HepG2 (cell line): ENCODE measurements around the gene CKB. TPM values are rescaled to one million over a fixed set of nuclear protein-coding genes. Genes with fewer than 3 reads are reported as not detected.

Experiments used
- ADNP ChIP-seq: sonication (generic); formaldehyde crosslinking; IDR thresholded peaks from 2 replicates; pipeline ENCODE4 v1.4.0; 2020; ENCODE audit warnings: missing genetic modification reagents
- ARNTL ChIP-seq: sonication (generic); formaldehyde crosslinking; IDR thresholded peaks from 2 replicates; pipeline ENCODE4 v1.4.0; 2020; ENCODE audit warnings: mild to moderate bottlenecking, missing genetic modification reagents
- ASH2L ChIP-seq: fragments of 300-600, 200-600 bp; sonication (generic); IDR thresholded peaks from 2 replicates; pipeline ENCODE4 v1.7.0; 2017; ENCODE audit warnings: low read depth, mild to moderate bottlenecking, moderate library complexity, mixed read lengths, low read length; ENCODE audit not compliant: insufficient read length
- BHLHE40 ChIP-seq: IDR thresholded peaks from 2 replicates; pipeline ENCODE4 v1.6.1; 2011; ENCODE audit warnings: low read length, improper control_type of control experiment
- ELF1 ChIP-seq: sonication (generic); formaldehyde crosslinking; IDR thresholded peaks from 2 replicates; pipeline ENCODE4 v1.4.0; 2020; ENCODE audit warnings: missing genetic modification reagents
- FOXK1 ChIP-seq: sonication (generic); formaldehyde crosslinking; IDR thresholded peaks from 2 replicates; pipeline ENCODE4 v1.4.0; 2020; ENCODE audit warnings: low read depth, missing genetic modification reagents, borderline replicate concordance
- HDAC2 ChIP-seq: sonication (generic); formaldehyde crosslinking; IDR thresholded peaks from 2 replicates; pipeline ENCODE4 v1.4.0; 2020; ENCODE audit warnings: missing genetic modification reagents
- HIVEP1 ChIP-seq: sonication (generic); formaldehyde crosslinking; IDR thresholded peaks from 2 replicates; pipeline ENCODE4 v1.4.0; 2020; ENCODE audit warnings: mild to moderate bottlenecking, missing genetic modification reagents
- MLLT10 ChIP-seq: sonication (generic); formaldehyde crosslinking; IDR thresholded peaks from 2 replicates; pipeline ENCODE4 v1.4.0; 2020; ENCODE audit warnings: missing genetic modification reagents
- SRF ChIP-seq: IDR thresholded peaks from 2 replicates; pipeline ENCODE4 v1.6.1; 2011; ENCODE audit warnings: mild to moderate bottlenecking, low read depth, low read length, moderate library complexity
- TEAD2 ChIP-seq: sonication (generic); formaldehyde crosslinking; IDR thresholded peaks from 2 replicates; pipeline ENCODE4 v1.9.0; 2021; ENCODE audit warnings: missing genetic modification reagents
- ZBTB20 ChIP-seq: sonication (generic); formaldehyde crosslinking; IDR thresholded peaks from 2 replicates; pipeline ENCODE4 v1.8.1; 2023; ENCODE audit warnings: missing genetic modification reagents, low read depth, mild to moderate bottlenecking, borderline replicate concordance
- ZNF441 ChIP-seq: sonication (generic); formaldehyde crosslinking; IDR thresholded peaks from 2 replicates; pipeline ENCODE4 v1.7.0; 2021; ENCODE audit warnings: missing genetic modification reagents, borderline replicate concordance
- ZNF567 ChIP-seq: sonication (generic); formaldehyde crosslinking; IDR thresholded peaks from 2 replicates; pipeline ENCODE4 v1.8.1; 2023; ENCODE audit warnings: mild to moderate bottlenecking, missing genetic modification reagents, borderline replicate concordance
- ZNF572 ChIP-seq: sonication (generic); formaldehyde crosslinking; IDR thresholded peaks from 2 replicates; pipeline ENCODE4 v1.5.1; 2020; ENCODE audit warnings: mild to moderate bottlenecking, missing genetic modification reagents
- ZNF615 ChIP-seq: sonication (generic); formaldehyde crosslinking; IDR thresholded peaks from 2 replicates; pipeline ENCODE4 v1.5.0; 2020; ENCODE audit warnings: mild to moderate bottlenecking, missing genetic modification reagents, borderline replicate concordance
- ZNF768 ChIP-seq: sonication (generic); formaldehyde crosslinking; IDR thresholded peaks from 2 replicates; pipeline ENCODE4 v1.4.0; 2020; ENCODE audit warnings: missing genetic modification reagents
- ZNF891 ChIP-seq: sonication (generic); formaldehyde crosslinking; IDR thresholded peaks from 2 replicates; pipeline ENCODE4 v1.5.0; 2020; ENCODE audit warnings: mild to moderate bottlenecking, missing genetic modification reagents
- polyA plus RNA-seq, 8 experiments: library from polyadenylated mRNA; depleted of rRNA in 3 of 8; stranded (reverse) in 7 of 8; unstranded in 1 of 8; fragments of >200 nt; fragmentation: Illumina TruSeq in 4 of 8; extraction: Trizol in 4 of 8; gene quantifications; 2 replicates each; pipeline versions ENCODE4 v1.2.1 to v1.2.3, GENCODE V29; 2011 to 2016; ENCODE audit warnings: low read depth in 4 of 8, missing spikeins in 1 of 8, mixed read lengths in 1 of 8; ENCODE audit not compliant: insufficient read depth in 1 of 8
- total RNA-seq, 5 experiments: library from RNA; depleted of rRNA; stranded (reverse); fragments of >200 nt; fragmentation: Illumina TruSeq; extraction: Trizol; gene quantifications; 2 replicates each; pipeline ENCODE4 v1.2.3, GENCODE V29; 2016; ENCODE audit warnings: low read depth in 1 of 5
- TF ChIP-seq, protein P1 (sequence below): sonication (generic); formaldehyde crosslinking; IDR thresholded peaks from 2 replicates; pipeline ENCODE4 v1.5.1; 2020; ENCODE audit warnings: missing genetic modification reagents, mild to moderate bottlenecking, borderline replicate concordance
- TF ChIP-seq, protein P2 (sequence below): IDR thresholded peaks from 2 replicates; pipeline ENCODE4 v1.6.1; 2016; ENCODE audit warnings: missing genetic modification reagents, missing compliant biosample characterization
- TF ChIP-seq, protein P3 (sequence below): sonication (generic); formaldehyde crosslinking; IDR thresholded peaks from 2 replicates; pipeline ENCODE4 v1.4.0; 2020; ENCODE audit warnings: missing genetic modification reagents, borderline replicate concordance
- TF ChIP-seq, protein P4 (sequence below): sonication (generic); formaldehyde crosslinking; IDR thresholded peaks from 2 replicates; pipeline ENCODE4 v1.9.0; 2021; ENCODE audit warnings: missing genetic modification reagents, borderline replicate concordance

Gene CKB
- total and polyA plus RNA-seq, 2 of the 13 experiments (the other 11 are each of a cell fraction or from before 2014, with no cell fraction given) = 82.3 to 217 TPM

DNA sequence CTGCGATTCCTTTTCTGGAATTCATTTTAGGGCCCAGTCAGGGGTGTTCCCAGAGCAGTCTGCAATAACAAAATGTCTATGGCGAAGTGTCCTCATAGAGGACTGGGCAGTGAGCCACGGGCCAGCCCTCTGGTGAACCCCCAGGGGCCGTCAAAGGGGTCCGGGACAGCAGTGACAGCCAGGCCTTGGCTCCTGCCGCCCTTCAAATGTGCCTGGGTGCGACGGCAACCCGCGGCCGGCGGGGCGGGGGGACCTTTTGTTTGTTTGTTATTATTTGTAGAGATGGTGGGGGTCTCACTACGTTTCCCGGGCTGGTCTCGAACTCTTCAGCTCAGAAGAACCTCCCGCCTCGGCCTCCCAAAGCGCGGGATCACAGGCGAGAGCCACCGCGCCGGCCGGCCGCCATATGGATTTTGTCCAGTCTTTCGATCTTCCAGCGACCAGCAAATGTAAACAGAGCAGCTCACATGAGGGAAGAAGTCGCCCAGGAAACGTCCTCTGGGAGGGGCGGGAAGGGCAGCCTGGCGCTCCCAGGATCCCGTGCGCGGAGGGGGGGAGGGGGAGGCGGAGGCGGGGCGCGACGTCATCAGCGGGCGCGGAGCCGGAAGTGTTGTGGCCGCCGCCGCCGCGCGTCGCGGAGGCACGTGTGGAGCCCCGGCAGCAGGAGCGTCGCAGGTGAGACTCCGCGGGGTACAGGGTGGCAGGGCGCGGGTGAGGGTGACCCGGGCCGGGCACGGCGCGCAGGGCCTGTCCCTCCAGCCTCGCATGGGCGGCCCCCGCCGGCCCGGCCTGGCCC, 6.2 kb upstream of the CKB start, which contains the start of gene TRMT61A (continued):
- TF ChIP-seq, protein P1, sequence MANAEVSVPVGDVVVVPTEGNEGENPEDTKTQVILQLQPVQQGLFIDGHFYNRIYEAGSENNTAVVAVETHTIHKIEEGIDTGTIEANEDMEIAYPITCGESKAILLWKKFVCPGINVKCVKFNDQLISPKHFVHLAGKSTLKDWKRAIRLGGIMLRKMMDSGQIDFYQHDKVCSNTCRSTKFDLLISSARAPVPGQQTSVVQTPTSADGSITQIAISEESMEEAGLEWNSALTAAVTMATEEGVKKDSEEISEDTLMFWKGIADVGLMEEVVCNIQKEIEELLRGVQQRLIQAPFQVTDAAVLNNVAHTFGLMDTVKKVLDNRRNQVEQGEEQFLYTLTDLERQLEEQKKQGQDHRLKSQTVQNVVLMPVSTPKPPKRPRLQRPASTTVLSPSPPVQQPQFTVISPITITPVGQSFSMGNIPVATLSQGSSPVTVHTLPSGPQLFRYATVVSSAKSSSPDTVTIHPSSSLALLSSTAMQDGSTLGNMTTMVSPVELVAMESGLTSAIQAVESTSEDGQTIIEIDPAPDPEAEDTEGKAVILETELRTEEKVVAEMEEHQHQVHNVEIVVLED = peak; percentile 51
- no peak; the same call in 1 of the 2 replicates for TF ChIP-seq ZNF567
- TF ChIP-seq ASH2L = peak; percentile 65
- TF ChIP-seq, protein P2, sequence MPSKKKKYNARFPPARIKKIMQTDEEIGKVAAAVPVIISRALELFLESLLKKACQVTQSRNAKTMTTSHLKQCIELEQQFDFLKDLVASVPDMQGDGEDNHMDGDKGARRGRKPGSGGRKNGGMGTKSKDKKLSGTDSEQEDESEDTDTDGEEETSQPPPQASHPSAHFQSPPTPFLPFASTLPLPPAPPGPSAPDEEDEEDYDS (CRISPR knock-in tag) = 0 out of 2 replicates have a peak, but pooled peaks have one; percentile 24
- TF ChIP-seq SRF = 0 out of 2 replicates have a peak, but pooled peaks have one; percentile 15
- no peak for TF ChIP-seq MLLT10 (CRISPR knock-in tag)
- no peak for TF ChIP-seq ADNP (CRISPR knock-in tag)
- no peak for TF ChIP-seq ZNF615 (CRISPR knock-in tag)
- peak; percentile 74 for TF ChIP-seq FOXK1
- peak; percentile 11; the same call in 1 of the 2 replicates for TF ChIP-seq ARNTL (CRISPR knock-in tag)
- no peak for TF ChIP-seq HIVEP1 (CRISPR knock-in tag)
- TF ChIP-seq ZNF572 (CRISPR knock-in tag) = no peak
- TF ChIP-seq ZNF891 = 0 out of 2 replicates have a peak, but pooled peaks have one; percentile 63
- TF ChIP-seq ZNF441 (CRISPR knock-in tag) = peak; percentile 28; the same call in 1 of the 2 replicates
- TF ChIP-seq BHLHE40 = peak; percentile 91
- TF ChIP-seq HDAC2 (CRISPR knock-in tag) = peak; percentile 36; the same call in 1 of the 2 replicates
- peak; percentile 68 for TF ChIP-seq ELF1 (CRISPR knock-in tag)
- TF ChIP-seq, protein P3, sequence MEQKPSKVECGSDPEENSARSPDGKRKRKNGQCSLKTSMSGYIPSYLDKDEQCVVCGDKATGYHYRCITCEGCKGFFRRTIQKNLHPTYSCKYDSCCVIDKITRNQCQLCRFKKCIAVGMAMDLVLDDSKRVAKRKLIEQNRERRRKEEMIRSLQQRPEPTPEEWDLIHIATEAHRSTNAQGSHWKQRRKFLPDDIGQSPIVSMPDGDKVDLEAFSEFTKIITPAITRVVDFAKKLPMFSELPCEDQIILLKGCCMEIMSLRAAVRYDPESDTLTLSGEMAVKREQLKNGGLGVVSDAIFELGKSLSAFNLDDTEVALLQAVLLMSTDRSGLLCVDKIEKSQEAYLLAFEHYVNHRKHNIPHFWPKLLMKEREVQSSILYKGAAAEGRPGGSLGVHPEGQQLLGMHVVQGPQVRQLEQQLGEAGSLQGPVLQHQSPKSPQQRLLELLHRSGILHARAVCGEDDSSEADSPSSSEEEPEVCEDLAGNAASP (CRISPR knock-in tag) = peak; percentile 53; the same call in 1 of the 2 replicates
- no peak; the same call in 1 of the 2 replicates for TF ChIP-seq ZBTB20
- no peak for TF ChIP-seq TEAD2 (CRISPR knock-in tag)
- TF ChIP-seq, protein P4, sequence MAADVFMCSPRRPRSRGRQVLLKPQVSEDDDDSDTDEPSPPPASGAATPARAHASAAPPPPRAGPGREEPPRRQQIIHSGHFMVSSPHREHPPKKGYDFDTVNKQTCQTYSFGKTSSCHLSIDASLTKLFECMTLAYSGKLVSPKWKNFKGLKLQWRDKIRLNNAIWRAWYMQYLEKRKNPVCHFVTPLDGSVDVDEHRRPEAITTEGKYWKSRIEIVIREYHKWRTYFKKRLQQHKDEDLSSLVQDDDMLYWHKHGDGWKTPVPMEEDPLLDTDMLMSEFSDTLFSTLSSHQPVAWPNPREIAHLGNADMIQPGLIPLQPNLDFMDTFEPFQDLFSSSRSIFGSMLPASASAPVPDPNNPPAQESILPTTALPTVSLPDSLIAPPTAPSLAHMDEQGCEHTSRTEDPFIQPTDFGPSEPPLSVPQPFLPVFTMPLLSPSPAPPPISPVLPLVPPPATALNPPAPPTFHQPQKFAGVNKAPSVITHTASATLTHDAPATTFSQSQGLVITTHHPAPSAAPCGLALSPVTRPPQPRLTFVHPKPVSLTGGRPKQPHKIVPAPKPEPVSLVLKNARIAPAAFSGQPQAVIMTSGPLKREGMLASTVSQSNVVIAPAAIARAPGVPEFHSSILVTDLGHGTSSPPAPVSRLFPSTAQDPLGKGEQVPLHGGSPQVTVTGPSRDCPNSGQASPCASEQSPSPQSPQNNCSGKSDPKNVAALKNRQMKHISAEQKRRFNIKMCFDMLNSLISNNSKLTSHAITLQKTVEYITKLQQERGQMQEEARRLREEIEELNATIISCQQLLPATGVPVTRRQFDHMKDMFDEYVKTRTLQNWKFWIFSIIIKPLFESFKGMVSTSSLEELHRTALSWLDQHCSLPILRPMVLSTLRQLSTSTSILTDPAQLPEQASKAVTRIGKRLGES (CRISPR knock-in tag) = no peak
- TF ChIP-seq ZNF768 = peak; percentile 91
